Vein endothelial cell (primary cell): ENCODE data around the gene KYAT1. TPM values are rescaled to one million over a fixed set of nuclear protein-coding genes. Genes with fewer than 3 reads are reported as not detected.

Experiments used
- total RNA-seq: library from RNA; depleted of rRNA; stranded (reverse); fragments of >200 nt; gene quantifications from 2 replicates; pipeline ENCODE4 v1.2.3, GENCODE V29; 2012

KYAT1 gene
- total RNA-seq, result 5.7 and 9.5 TPM in 2 replicates

DNA sequence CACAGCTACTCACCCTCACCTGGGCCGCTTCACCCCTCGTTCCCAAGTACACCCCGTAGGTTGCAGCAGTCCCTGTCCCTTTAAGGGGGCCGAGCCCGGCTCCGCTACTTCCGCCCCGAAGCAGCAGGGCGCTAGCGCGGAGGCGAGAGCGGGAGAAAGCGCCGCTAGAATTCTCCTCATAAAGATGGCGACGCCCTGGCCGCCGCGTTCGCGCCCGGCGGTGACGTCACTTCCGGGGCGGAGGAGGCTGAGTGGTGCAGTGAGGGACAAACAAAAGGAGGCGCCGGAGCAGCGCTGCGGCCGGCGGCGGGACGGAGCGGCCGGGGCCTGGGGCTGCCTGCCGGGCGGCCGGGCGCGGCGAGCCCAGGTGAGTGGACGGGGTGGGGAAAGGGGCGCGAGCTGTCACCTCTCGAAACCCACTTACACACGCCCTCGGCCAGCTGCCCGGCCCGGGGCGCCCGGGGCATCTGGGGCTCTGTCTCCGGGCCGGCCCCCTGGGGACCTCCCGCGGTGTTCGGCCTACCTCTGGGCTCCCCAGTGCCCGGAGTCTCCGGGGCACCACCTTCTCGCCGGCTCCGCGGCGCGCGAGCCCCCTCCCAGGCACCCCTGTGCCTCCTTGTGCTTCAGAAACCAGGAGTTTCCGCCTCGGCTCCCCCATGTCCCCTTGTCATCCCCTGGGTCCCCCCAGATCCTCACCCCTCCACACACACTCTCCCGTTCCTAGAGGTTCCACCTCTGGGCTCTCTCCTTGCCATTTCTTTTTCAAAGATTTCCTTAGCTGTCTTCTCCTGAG lies at the start of gene KYAT1, which contains the start of gene LRRC8A:
Gene KYAT1 (minus strand): TSS at position 67 of the 793 bp plus-strand sequence. CDS start 36,545 bp downstream, outside the sequence.
Gene LRRC8A (plus strand): TSS at position 250 of the 793 bp plus-strand sequence. CDS start 25,032 bp downstream, outside the sequence.

GRCh38 chr9:128920381-128921058 lies 38.8 kb upstream of the KYAT1 start, which contains the start of gene PHYHD1:
Gene PHYHD1 (plus strand): TSS chr9:128920982. CDS start chr9:128922324, 1,342 bp downstream.

GRCh38 chr9:128829477-128830251 lies 52.1 kb downstream of the KYAT1 start, which contains the start of gene SPOUT1:
Gene SPOUT1 (minus strand): TSS chr9:128829794. CDS start chr9:128829780, 14 bp downstream.

DNA sequence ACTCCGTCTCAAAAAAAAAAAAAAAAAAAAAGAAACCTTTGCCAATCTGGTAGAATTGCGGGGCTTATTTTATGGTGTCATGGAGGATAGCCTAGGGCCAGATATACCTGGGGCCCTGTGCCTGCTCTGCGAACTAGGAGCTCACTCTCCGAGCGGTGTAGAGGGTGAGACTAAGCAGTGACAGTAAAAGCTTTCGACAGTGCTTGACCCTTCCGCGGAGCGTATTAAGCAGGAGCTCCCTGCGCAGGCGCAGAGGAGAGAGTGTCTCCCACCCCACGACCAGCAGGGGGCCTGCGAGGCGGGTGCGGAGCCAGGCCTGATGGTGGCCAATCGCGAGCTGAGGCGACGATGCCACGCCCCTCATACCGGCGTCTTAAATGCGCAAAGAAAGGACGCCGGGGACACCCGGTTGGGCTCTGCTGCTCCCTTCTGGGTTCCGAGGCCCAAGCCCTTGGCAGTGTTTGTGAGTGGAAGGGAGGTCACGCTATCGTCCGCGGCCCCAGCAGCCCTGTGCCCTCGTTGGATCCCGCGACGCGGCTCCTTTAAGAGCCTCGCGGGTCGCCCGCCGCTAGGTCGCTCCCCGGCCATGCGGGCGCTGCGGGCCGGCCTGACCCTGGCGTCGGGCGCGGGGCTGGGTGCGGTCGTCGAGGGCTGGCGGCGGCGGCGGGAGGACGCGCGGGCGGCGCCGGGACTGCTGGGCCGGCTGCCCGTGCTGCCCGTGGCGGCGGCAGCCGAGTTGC lies 63.5 kb downstream of the KYAT1 start, which contains the start of gene ENDOG:
Gene ENDOG (plus strand): TSS at position 402 of the 740 bp plus-strand sequence. CDS start 185 bp downstream, at position 587.

GRCh38 chr9:128786681-128787601 lies 94.8 kb downstream of the KYAT1 start, which contains the start of gene TBC1D13:
Gene TBC1D13 (plus strand): TSS chr9:128787253. CDS start chr9:128787354, 101 bp downstream.

Other genes with a start within 250 kb of the KYAT1 start
- gene DYNC2I2, start 225.1 kb downstream of the KYAT1 start, total RNA-seq, result 61.0 and 62.1 TPM in 2 replicates
- 371 and 506 TPM in 2 replicates for gene SET, start 192.7 kb downstream of the KYAT1 start, total RNA-seq
- 17.2 and 25.5 TPM in 2 replicates for gene PKN3, start 179.4 kb downstream of the KYAT1 start, total RNA-seq
- 39.0 and 46.1 TPM in 2 replicates for gene ZDHHC12, start 157.8 kb downstream of the KYAT1 start, total RNA-seq
- 14.0 and 23.2 TPM in 2 replicates for gene ZER1, start 110.0 kb downstream of the KYAT1 start, total RNA-seq
- 29.1 and 33.4 TPM in 2 replicates for gene TBC1D13, start 94.7 kb downstream of the KYAT1 start, total RNA-seq
- gene ENDOG, start 63.5 kb downstream of the KYAT1 start, total RNA-seq, result 19.8 and 23.5 TPM in 2 replicates
- gene SPOUT1, start 52.2 kb downstream of the KYAT1 start, total RNA-seq, result 21.6 and 22.0 TPM in 2 replicates
- gene LRRC8A, start 183 bp upstream of the KYAT1 start, total RNA-seq, result 149 and 154 TPM in 2 replicates
- gene PHYHD1, start 39.0 kb upstream of the KYAT1 start, total RNA-seq, result 0.19 and 1.3 TPM in 2 replicates
- gene DOLK, start 65.7 kb upstream of the KYAT1 start, total RNA-seq, result 32.4 and 35.6 TPM in 2 replicates
- 54.9 and 64.4 TPM in 2 replicates for gene NUP188, start 65.7 kb upstream of the KYAT1 start, total RNA-seq
- gene SH3GLB2, start 146.4 kb upstream of the KYAT1 start, total RNA-seq, result 44.0 and 47.4 TPM in 2 replicates
- gene MIGA2, start 154.7 kb upstream of the KYAT1 start, total RNA-seq, result 22.9 and 28.1 TPM in 2 replicates
- gene DOLPP1, start 199.2 kb upstream of the KYAT1 start, total RNA-seq, result 13.1 and 15.0 TPM in 2 replicates
- 37.4 and 58.5 TPM in 2 replicates for gene CRAT, start 228.8 kb upstream of the KYAT1 start, total RNA-seq
- gene PTPA, start 229.5 kb upstream of the KYAT1 start, total RNA-seq, result 87.6 and 106 TPM in 2 replicates